HepG2 (cell line): ENCODE results near the gene AGAP1. TPM values are rescaled to one million over a fixed set of nuclear protein-coding genes. Genes with fewer than 3 reads are reported as not detected.

Experiments
- ATAC-seq: fragments of 200-7000 bp; cut with Tn5 transposase; 3 replicates; pipeline ENCODE4 v1.9.1; 2020; ENCODE audit warnings: mild to moderate bottlenecking, moderate library complexity
- BruUV-seq: library from RNA; stranded (reverse); fragments of 400-500 nt; replicated peaks from 2 replicates; lab custom pipeline; 2021; lab: Mats Ljungman, UMichigan
- CTCF ChIA-PET: fragments of 300-600 bp; formaldehyde crosslinking; extraction: SDS; loops from one replicate; lab custom pipeline; 2021; ENCODE audit warnings: low total read pairs, inconsistent platforms, low intra/inter-chr PET ratio; lab: Yijun Ruan, JAX
- POLR2A ChIA-PET: fragments of 350-600 bp; sonication (Branson Sonifier 250); formaldehyde crosslinking; loops from one replicate; lab custom pipeline; 2020; ENCODE audit warnings: antibody characterized with exemption, inconsistent platforms; lab: Yijun Ruan, JAX
- DNase-seq: peaks from one replicate; pipeline ENCODE4 v3.0.0-alpha.2; 2015; ENCODE audit warnings: low spot score
- FAIRE-seq: peaks from 3 replicates; lab custom pipeline; 2011; peaks lifted over from hg19 to GRCh38; lab: Jason Lieb, UNC
- H2AFZ ChIP-seq: one replicate; pipeline ENCODE4 v1.6.1; 2011; ENCODE audit warnings: low read length, inconsistent platforms
- H3K27ac ChIP-seq: fragments of 300-600 bp; 3 replicates; pipeline ENCODE4 v1.8.0; 2011; ENCODE audit warnings: mixed run types, mild to moderate bottlenecking, mixed read lengths, low read length, inconsistent platforms; ENCODE audit not compliant: insufficient read depth; ENCODE audit errors: extremely low read length
- H3K27me3 ChIP-seq, 2 experiments: fragments of 200-600 bp in 1 of 2; 2 replicates in 1 of 2; 3 replicates in 1 of 2; pipeline versions ENCODE4 v1.6.0 to v1.8.0; 2011; ENCODE audit warnings: low read length in 2 of 2, mild to moderate bottlenecking in 2 of 2, moderate library complexity in 2 of 2, inconsistent platforms in 1 of 2; ENCODE audit not compliant: insufficient read depth in 2 of 2, control insufficient read depth in 1 of 2
- H3K36me3 ChIP-seq, 2 experiments: fragments of 200-600 bp in 1 of 2; replicated peaks in 1 of 2; 2 replicates in 1 of 2; 3 replicates in 1 of 2; pipeline versions ENCODE4 v1.5.1 to v1.8.0; 2011; ENCODE audit warnings: low read length in 2 of 2, inconsistent platforms in 1 of 2; ENCODE audit not compliant: insufficient read depth in 2 of 2, control insufficient read depth in 1 of 2
- H3K4me1 ChIP-seq: 2 replicates; pipeline ENCODE4 v1.5.1; 2012; ENCODE audit warnings: low read length, inconsistent platforms; ENCODE audit not compliant: insufficient read depth
- H3K4me2 ChIP-seq: 2 replicates; pipeline ENCODE4 v1.6.0; 2011; ENCODE audit warnings: low read depth, low read length, inconsistent platforms
- H3K4me3 ChIP-seq, 3 experiments: fragments of 200-600 bp in 1 of 3; sonication (generic), shearing (Covaris generic) in 1 of 3; replicated peaks in 1 of 3; 2 replicates each; pipeline ENCODE4 v1.5.1; 2011 to 2016; ENCODE audit warnings: low read length in 3 of 3, inconsistent platforms in 2 of 3, low read depth in 2 of 3, mild to moderate bottlenecking in 2 of 3, control low read depth in 1 of 3, mixed read lengths in 1 of 3; ENCODE audit not compliant: insufficient read depth in 1 of 3
- H3K79me2 ChIP-seq: one replicate; pipeline ENCODE4 v1.6.1; 2011; ENCODE audit warnings: low read length, inconsistent platforms; ENCODE audit not compliant: insufficient read depth
- H3K9ac ChIP-seq: 2 replicates; pipeline ENCODE4 v1.6.0; 2011; ENCODE audit warnings: mild to moderate bottlenecking, low read depth, low read length, inconsistent platforms; ENCODE audit not compliant: insufficient read depth
- H3K9me3 ChIP-seq: 2 replicates; pipeline ENCODE4 v1.5.1; 2012; ENCODE audit warnings: mild to moderate bottlenecking, low read length
- H4K20me1 ChIP-seq: 2 replicates; pipeline ENCODE4 v1.6.0; 2011; ENCODE audit warnings: inconsistent platforms, mild to moderate bottlenecking, low read length, moderate library complexity; ENCODE audit not compliant: insufficient read depth
- AKNA ChIP-seq: sonication (generic); formaldehyde crosslinking; IDR thresholded peaks from 2 replicates; pipeline ENCODE4 v1.4.0; 2020; ENCODE audit warnings: missing genetic modification reagents, borderline replicate concordance
- BRD4 ChIP-seq: sonication (generic); formaldehyde crosslinking; IDR thresholded peaks from 2 replicates; pipeline ENCODE4 v1.4.0; 2020; ENCODE audit warnings: missing genetic modification reagents
- HMGA1 ChIP-seq: sonication (generic); formaldehyde crosslinking; conservative IDR thresholded peaks from 2 replicates; pipeline ENCODE4 v1.4.0; 2020; ENCODE audit warnings: missing genetic modification reagents
- KDM5B ChIP-seq: sonication (generic); formaldehyde crosslinking; IDR thresholded peaks from 2 replicates; pipeline ENCODE4 v1.4.0; 2020; ENCODE audit warnings: missing genetic modification reagents, mild to moderate bottlenecking, borderline replicate concordance
- KMT2A ChIP-seq: sonication (generic); formaldehyde crosslinking; IDR thresholded peaks from 2 replicates; pipeline ENCODE4 v1.4.0; 2020; ENCODE audit warnings: missing genetic modification reagents
- MYC ChIP-seq: sonication (generic); formaldehyde crosslinking; IDR thresholded peaks from 2 replicates; pipeline ENCODE4 v1.9.0; 2021; ENCODE audit warnings: missing genetic modification reagents, borderline replicate concordance
- NR2F2 ChIP-seq: IDR thresholded peaks from 2 replicates; pipeline ENCODE4 v1.6.1; 2012; ENCODE audit warnings: low read depth, inconsistent platforms, borderline replicate concordance
- POGZ ChIP-seq: sonication (generic); formaldehyde crosslinking; IDR thresholded peaks from 2 replicates; pipeline ENCODE4 v1.4.0; 2020; ENCODE audit warnings: mild to moderate bottlenecking, missing genetic modification reagents
- POLR2A ChIP-seq, 2 experiments: IDR thresholded peaks; 2 replicates each; pipeline ENCODE4 v1.6.1; 2011; ENCODE audit warnings: low read depth in 2 of 2, low read length in 2 of 2, mild to moderate bottlenecking in 1 of 2, moderate library complexity in 1 of 2; ENCODE audit not compliant: insufficient read depth in 1 of 2
- SP1 ChIP-seq, 2 experiments: fragments of 450-650 bp in 1 of 2; sonication (generic) in 1 of 2; formaldehyde crosslinking in 1 of 2; IDR thresholded peaks; 2 replicates each; pipeline versions ENCODE4 v1.4.0 to v1.6.1; 2016 to 2020; ENCODE audit warnings: missing genetic modification reagents in 1 of 2
- TBX3 ChIP-seq: fragments of 450-650 bp; IDR thresholded peaks from 2 replicates; pipeline ENCODE4 v1.6.1; 2017; ENCODE audit warnings: antibody characterized with exemption, mild to moderate bottlenecking, inconsistent platforms, borderline replicate concordance
- ZNF264 ChIP-seq: sonication (generic); formaldehyde crosslinking; IDR thresholded peaks from 2 replicates; pipeline ENCODE4 v1.4.0; 2020; ENCODE audit warnings: missing genetic modification reagents
- ZNF354B ChIP-seq: sonication (generic); formaldehyde crosslinking; IDR thresholded peaks from 2 replicates; pipeline ENCODE4 v1.8.0; 2022; ENCODE audit warnings: mild to moderate bottlenecking, missing genetic modification reagents
- ZNF552 ChIP-seq: sonication (generic); formaldehyde crosslinking; IDR thresholded peaks from 2 replicates; pipeline ENCODE4 v1.9.0; 2022; ENCODE audit warnings: missing genetic modification reagents, mild to moderate bottlenecking, borderline replicate concordance
- ZNF674 ChIP-seq: sonication (generic); formaldehyde crosslinking; IDR thresholded peaks from 2 replicates; pipeline ENCODE4 v1.5.0; 2020; ENCODE audit warnings: low read depth, mild to moderate bottlenecking, missing genetic modification reagents
- ZNF772 ChIP-seq: sonication (generic); formaldehyde crosslinking; IDR thresholded peaks from 2 replicates; pipeline ENCODE4 v1.5.0; 2020; ENCODE audit warnings: mild to moderate bottlenecking, missing genetic modification reagents
- ZZZ3 ChIP-seq: sonication (generic); formaldehyde crosslinking; IDR thresholded peaks from 2 replicates; pipeline ENCODE4 v1.4.0; 2020; ENCODE audit warnings: missing genetic modification reagents, mild to moderate bottlenecking, borderline replicate concordance
- WGBS: methylation state at CpG from one replicate; pipeline ENCODE4 v1.1.6; 2017; ENCODE audit warnings: low lambda C conversion rate; 5-methylcytosine and 5-hydroxymethylcytosine counted together
- in situ Hi-C: cut with HindIII; loops from 2 replicates; pipeline ENCODE4 v1.10.0; 2017; ENCODE audit warnings: low pct_unique_long_range_greater_than_20kb; ENCODE audit not compliant: extremely low pct_ligation_motif_present
- intact Hi-C: fragments of 100-400 bp; cut with micrococcal nuclease; formaldehyde crosslinking; loops from one replicate; pipeline ENCODE4 v1.10.0; 2022; ENCODE audit not compliant: unreplicated experiment
- polyA plus RNA-seq, 8 experiments: library from polyadenylated mRNA; depleted of rRNA in 3 of 8; stranded (reverse) in 7 of 8; unstranded in 1 of 8; fragments of >200 nt; fragmentation: Illumina TruSeq in 4 of 8; extraction: Trizol in 4 of 8; gene quantifications; 2 replicates each; pipeline versions ENCODE4 v1.2.1 to v1.2.3, GENCODE V29; 2011 to 2016; ENCODE audit warnings: low read depth in 4 of 8, missing spikeins in 1 of 8, mixed read lengths in 1 of 8; ENCODE audit not compliant: insufficient read depth in 1 of 8
- total RNA-seq, 5 experiments: library from RNA; depleted of rRNA; stranded (reverse); fragments of >200 nt; fragmentation: Illumina TruSeq; extraction: Trizol; gene quantifications; 2 replicates each; pipeline ENCODE4 v1.2.3, GENCODE V29; 2016; ENCODE audit warnings: low read depth in 1 of 5
- TF ChIP-seq, protein P1 (sequence below): sonication (generic); formaldehyde crosslinking; IDR thresholded peaks from 2 replicates; pipeline ENCODE4 v1.4.0; 2020; ENCODE audit warnings: missing genetic modification reagents

AGAP1 gene
- total and polyA plus RNA-seq, 2 of the 13 experiments (the other 11 are each of a cell fraction or from before 2014, with no cell fraction given) = 21.2 to 32.7 TPM

GRCh38 chr2:235784788-235785187 lies 290.9 kb downstream of the AGAP1 start:
- Histone ChIP-seq H3K36me3 (peaks cover 5 to 26% of the 10 kb centered on the region in 2 experiments), H2AFZ (no peak overlapping the region), H3K4me3 (no peak overlapping the region), H3K9me3 (no peaks in the 10 kb centered on the region), H3K27me3 (no peaks in the 10 kb centered on the region), H4K20me1 (0 out of 2 replicates have a peak, but pooled peaks cover 1% of the 10 kb centered on the region), H3K4me1 (no peaks in the 10 kb centered on the region), H3K9ac (no peak overlapping the region), H3K27ac (no peak overlapping the region), H3K79me2 (no peaks in the 10 kb centered on the region), H3K4me2 (no peak overlapping the region)
- ATAC-seq (no peak), DNase-seq (no peak), FAIRE-seq (no peak)
- CTCF ChIA-PET = no interaction called here
- POLR2A ChIA-PET = no interaction called here
- WGBS = 97% methylated on average over 4 of the region's 4 CpGs
- TF ChIP-seq ZNF264 (CRISPR knock-in tag) (no peak), NR2F2 (no peak), ZZZ3 (no peak), POGZ (no peak), KDM5B (CRISPR knock-in tag) (no peak), ZNF772 (CRISPR knock-in tag) (no peak), POLR2A (IDR thresholded peaks at IDR 0.05; ENCODE audit: insufficient read depth in 1 of 2, low read depth in 2 of 2, low read length in 2 of 2) (no peak), KMT2A (no peak), ZNF552 (CRISPR knock-in tag) (no peak), AKNA (CRISPR knock-in tag) (no peak), HMGA1 (CRISPR knock-in tag) (no peak), TBX3 (no peak), ZNF674 (CRISPR knock-in tag) (no peak), ZNF354B (CRISPR knock-in tag) (no peak), SP1 (IDR thresholded peaks at IDR 0.05) (no peak), SP1 (CRISPR knock-in tag; IDR thresholded peaks at IDR 0.05) (no peak), BRD4 (CRISPR knock-in tag) (no peak), MYC (no peak)
- TF ChIP-seq, protein P1, sequence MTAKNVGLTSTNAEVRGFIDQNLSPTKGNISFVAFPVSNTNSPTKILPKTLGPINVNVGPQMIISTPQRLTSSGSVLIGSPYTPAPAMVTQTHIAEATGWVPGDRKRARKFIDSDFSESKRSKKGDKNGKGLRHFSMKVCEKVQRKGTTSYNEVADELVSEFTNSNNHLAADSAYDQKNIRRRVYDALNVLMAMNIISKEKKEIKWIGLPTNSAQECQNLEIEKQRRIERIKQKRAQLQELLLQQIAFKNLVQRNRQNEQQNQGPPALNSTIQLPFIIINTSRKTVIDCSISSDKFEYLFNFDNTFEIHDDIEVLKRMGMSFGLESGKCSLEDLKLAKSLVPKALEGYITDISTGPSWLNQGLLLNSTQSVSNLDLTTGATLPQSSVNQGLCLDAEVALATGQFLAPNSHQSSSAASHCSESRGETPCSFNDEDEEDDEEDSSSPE (CRISPR knock-in tag) = no peak
- intact Hi-C loops = no loop called here
- BruUV-seq = no TSS peak
- in situ Hi-C loops = no loop called here
